Right ventricle myocardium inferior (tissue), 1 donor: ENCODE measurements around the gene PPP1R3D. TPM values are rescaled to one million over a fixed set of nuclear protein-coding genes. Genes with fewer than 3 reads are reported as not detected.
A peak's percentile ranks its signal among the peaks of the same experiment; 100 is the strongest.

Experiments
- ATAC-seq: fragments of 200-7000 bp; cut with Tn5 transposase; one replicate; pipeline ENCODE4 v1.9.1; 2020; ENCODE audit warnings: mild to moderate bottlenecking, moderate library complexity
- DNase-seq: peaks from one replicate; pipeline ENCODE4 v3.0.0; 2021; ENCODE audit errors: missing footprints
- intact Hi-C: fragments of 100-400 bp; cut with DNase I; formaldehyde crosslinking; loops from one replicate; pipeline ENCODE4 v1.11.0; 2022
- total RNA-seq: library from RNA; stranded (reverse); fragmentation: NEBNext Ultra II Directional; extraction: Animal tissue kit (Norgen Biotek cat#: 25700); gene quantifications from one replicate; pipeline ENCODE4 v1.2.1, GENCODE V29; 2021
- donor health status: DM: no; HTN: yes; CAD: no; lungs with severe emphysema.

PPP1R3D gene
- total RNA-seq, 1 donor from 2014 or later, result 13.2 TPM

- ATAC-seq, result no peak
- no peak for DNase-seq
- intact Hi-C loops, result no loop called here
Measured at GRCh38 chr20:59954718-59955117, 14.6 kb upstream of the PPP1R3D start.

- ATAC-seq (no peak), DNase-seq (no peak)
- intact Hi-C loops, result loop anchor here (5.0 to 10.0 kb wide), 2 partner anchors 107 to 255 kb away; no protein-coding TSS in a partner anchor
Measured at GRCh38 chr20:59949911-59950310, 9.8 kb upstream of the PPP1R3D start.

GRCh38 chr20:59948828-59949720 is 9.0 kb upstream of the PPP1R3D start:
- intact Hi-C loops, result loop anchor here (5.0 to 10.0 kb wide), 2 partner anchors 108 to 256 kb away; no protein-coding TSS in a partner anchor
- no peak for ATAC-seq

GRCh38 chr20:59948212-59948611 is 8.1 kb upstream of the PPP1R3D start:
- ATAC-seq, result no peak
- intact Hi-C loops, result loop anchor here (5.0 to 10.0 kb wide), 2 partner anchors 109 to 257 kb away; no protein-coding TSS in a partner anchor
- DNase-seq, result no peak

More at GRCh38 chr20:59948828-59949720, 9.0 kb upstream of the PPP1R3D start:
- no peak for DNase-seq

- DNase-seq (no peak), ATAC-seq (no peak)
- intact Hi-C loops, result loop anchor here (5.0 to 10.0 kb wide), 2 partner anchors 110 to 257 kb away; no protein-coding TSS in a partner anchor
Measured at GRCh38 chr20:59947376-59947775, 7.3 kb upstream of the PPP1R3D start.

- no peak for DNase-seq
- intact Hi-C loops, result loop anchor here (5.0 to 10.0 kb wide), 2 partner anchors 112 to 259 kb away; no protein-coding TSS in a partner anchor
- no peak for ATAC-seq
Measured at GRCh38 chr20:59945731-59946130, 5.6 kb upstream of the PPP1R3D start.

GRCh38 chr20:59945175-59945574 is 5.1 kb upstream of the PPP1R3D start:
- no peak for DNase-seq
- ATAC-seq, result no peak
- intact Hi-C loops, result loop anchor here (5.0 to 10.0 kb wide), 2 partner anchors 112 to 260 kb away; no protein-coding TSS in a partner anchor

- ATAC-seq (no peak), DNase-seq (no peak)
- intact Hi-C loops, result loop anchor here (5.0 to 10.0 kb wide), 2 partner anchors 113 to 260 kb away; no protein-coding TSS in a partner anchor
Measured at GRCh38 chr20:59944726-59945125, 4.6 kb upstream of the PPP1R3D start.

GRCh38 chr20:59942245-59942644 is 2.1 kb upstream of the PPP1R3D start:
- ATAC-seq, result no peak
- intact Hi-C loops, result loop anchor here (10.0 kb wide), 1 partner anchor 263 kb away; no protein-coding TSS in a partner anchor
- DNase-seq, result no peak

GRCh38 chr20:59940956-59941294 is 820 bp upstream of the PPP1R3D start:
- DNase-seq (no peak), ATAC-seq (no peak)
- intact Hi-C loops, result loop anchor here (10.0 kb wide), 1 partner anchor 264 kb away; no protein-coding TSS in a partner anchor

GRCh38 chr20:59939879-59940128 is 301 bp downstream of the PPP1R3D start:
- intact Hi-C loops, result loop anchor here (10.0 kb wide), 2 partner anchors 155 to 265 kb away; no protein-coding TSS in a partner anchor
- no peak for DNase-seq

GRCh38 chr20:59939052-59939878 is 840 bp downstream of the PPP1R3D start:
- peak; percentile 14 for ATAC-seq
- intact Hi-C loops, result loop anchor here (10.0 kb wide), 1 partner anchor 154 kb away; no protein-coding TSS in a partner anchor
- DNase-seq, result no peak

More at GRCh38 chr20:59939879-59940128, 301 bp downstream of the PPP1R3D start:
- no peak for ATAC-seq

- ATAC-seq (no peak), DNase-seq (no peak)
- intact Hi-C loops, result loop anchor here (10.0 kb wide), 1 partner anchor 154 kb away; no protein-coding TSS in a partner anchor
Measured at GRCh38 chr20:59938696-59939051, 1.4 kb downstream of the PPP1R3D start.

- ATAC-seq (no peak), DNase-seq (no peak)
- intact Hi-C loops, result loop anchor here (10.0 kb wide), 1 partner anchor 153 kb away; no protein-coding TSS in a partner anchor
Measured at GRCh38 chr20:59938221-59938620, 1.9 kb downstream of the PPP1R3D start.

- intact Hi-C loops, result loop anchor here (10.0 kb wide), 1 partner anchor 152 kb away; no protein-coding TSS in a partner anchor
- ATAC-seq (no peak), DNase-seq (no peak)
Measured at GRCh38 chr20:59937150-59937549, 3.0 kb downstream of the PPP1R3D start.

GRCh38 chr20:59936409-59936808 is 3.7 kb downstream of the PPP1R3D start:
- intact Hi-C loops, result loop anchor here (10.0 kb wide), 1 partner anchor 152 kb away; no protein-coding TSS in a partner anchor
- ATAC-seq (no peak), DNase-seq (no peak)

GRCh38 chr20:59935457-59936185 is 4.5 kb downstream of the PPP1R3D start:
- intact Hi-C loops, result loop anchor here (10.0 kb wide), 1 partner anchor 151 kb away; no protein-coding TSS in a partner anchor

More at GRCh38 chr20:59935457-59936185, 4.5 kb downstream of the PPP1R3D start:
- ATAC-seq (no peak), DNase-seq (no peak)
